GM12873 (cell line): ENCODE measurements around the gene CANX.

Experiments used
- CTCF ChIP-seq: IDR thresholded peaks from 2 replicates; pipeline ENCODE4 v1.5.1; 2012; ENCODE audit warnings: low read depth, mild to moderate bottlenecking, moderate library complexity, low read length, control low read depth; ENCODE audit not compliant: insufficient read depth; ENCODE audit errors: missing control alignments

CANX gene

GRCh38 chr5:179720222-179720621 lies 21.5 kb downstream of the CANX start:
- no peak for TF ChIP-seq CTCF

- no peak for TF ChIP-seq CTCF
These were observed 25.4 kb downstream of the CANX start for GRCh38 chr5:179724163-179724562.

GRCh38 chr5:179727106-179727505 lies 28.3 kb downstream of the CANX start:
- no peak for TF ChIP-seq CTCF

- no peak for TF ChIP-seq CTCF
These were observed 30.5 kb downstream of the CANX start for GRCh38 chr5:179729303-179729702.

GRCh38 chr5:179729727-179730126 lies 31.0 kb downstream of the CANX start:
- TF ChIP-seq CTCF = no peak

GRCh38 chr5:179730356-179730755 lies 31.6 kb downstream of the CANX start:
- no peak for TF ChIP-seq CTCF

GRCh38 chr5:179730852-179731251 lies 32.1 kb downstream of the CANX start:
- no peak for TF ChIP-seq CTCF
